Activated gamma-delta T cell treated with anti-CD3 and anti-CD28 coated beads, Interleukin-2, amount 50 U/mL, for 16 hours (primary cell): ENCODE data around the gene ZCCHC14.

ENCODE experiments used
- DNase-seq: peaks from one replicate; pipeline ENCODE4 v3.0.0-alpha.2; 2020; ENCODE audit warnings: low read depth

ZCCHC14 gene

GRCh38 chr16:87426423-87427215 is 66.2 kb downstream of the ZCCHC14 start:
- no peak for DNase-seq

GRCh38 chr16:87425941-87426340 is 66.9 kb downstream of the ZCCHC14 start:
- DNase-seq = no peak

DNA sequence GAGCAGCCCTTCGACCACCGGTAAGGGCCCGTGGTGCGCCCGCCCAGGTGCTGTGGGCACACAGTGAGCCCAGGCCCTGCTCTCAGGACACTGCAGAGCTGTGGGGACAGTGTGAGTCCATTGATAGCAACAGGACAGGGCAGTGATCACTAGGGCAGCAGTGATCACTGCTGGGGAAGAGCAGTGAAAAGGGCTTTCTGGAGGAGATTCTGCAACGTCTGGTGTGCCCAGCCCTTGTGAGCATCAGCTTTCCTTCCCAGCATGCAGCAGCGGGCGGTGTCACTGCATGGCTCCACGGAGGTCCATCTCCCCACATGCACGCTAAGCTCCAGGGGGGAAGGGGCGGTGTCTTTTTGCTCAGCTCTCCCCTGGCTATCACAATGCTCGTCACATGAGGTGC is 68.6 kb downstream of the ZCCHC14 start:
- DNase-seq = no peak

GRCh38 chr16:87423429-87423828 is 69.4 kb downstream of the ZCCHC14 start:
- no peak for DNase-seq

GRCh38 chr16:87422106-87422505 is 70.7 kb downstream of the ZCCHC14 start:
- DNase-seq = no peak

GRCh38 chr16:87421003-87421912 is 71.6 kb downstream of the ZCCHC14 start:
- no peak for DNase-seq

GRCh38 chr16:87420026-87421002 is 72.5 kb downstream of the ZCCHC14 start:
- no peak for DNase-seq

DNA sequence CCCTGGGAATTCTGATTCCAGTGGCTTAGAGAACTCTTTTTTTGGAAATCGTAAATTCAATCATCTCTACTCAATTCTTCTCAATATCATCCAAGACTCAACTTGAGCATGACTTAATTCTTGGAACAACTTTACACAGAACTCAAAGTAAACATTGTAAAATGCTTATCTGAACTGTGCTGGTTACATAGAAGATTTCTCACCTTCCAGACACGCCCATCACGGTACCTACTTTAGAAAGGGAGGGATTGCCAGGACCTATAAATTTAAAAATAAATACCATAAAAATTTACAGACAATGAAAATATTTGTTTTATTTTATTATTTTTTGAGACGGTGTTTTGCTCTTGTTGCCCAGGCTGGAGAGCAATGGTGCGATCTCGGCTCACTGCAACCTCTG is 74.2 kb downstream of the ZCCHC14 start:
- no peak for DNase-seq

DNA sequence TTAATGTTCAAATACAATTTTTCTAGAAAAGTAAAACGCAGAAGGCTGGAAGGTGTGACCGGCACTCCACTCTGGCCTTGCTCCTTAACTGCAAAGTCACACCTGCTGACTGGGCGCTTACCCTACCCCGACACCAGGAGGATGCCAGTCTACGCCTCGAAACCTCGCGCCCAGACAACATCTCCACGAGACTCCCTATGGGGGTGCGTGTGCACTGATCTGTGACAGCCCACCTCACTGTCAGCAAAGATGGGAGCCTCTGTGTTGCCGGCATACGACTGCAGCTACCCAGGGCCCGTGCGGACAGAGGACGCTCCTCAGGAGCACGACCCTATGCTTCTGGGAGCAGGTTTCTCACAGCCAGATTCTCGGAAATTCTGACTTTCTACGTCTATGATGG is 74.6 kb downstream of the ZCCHC14 start:
- no peak for DNase-seq

DNA sequence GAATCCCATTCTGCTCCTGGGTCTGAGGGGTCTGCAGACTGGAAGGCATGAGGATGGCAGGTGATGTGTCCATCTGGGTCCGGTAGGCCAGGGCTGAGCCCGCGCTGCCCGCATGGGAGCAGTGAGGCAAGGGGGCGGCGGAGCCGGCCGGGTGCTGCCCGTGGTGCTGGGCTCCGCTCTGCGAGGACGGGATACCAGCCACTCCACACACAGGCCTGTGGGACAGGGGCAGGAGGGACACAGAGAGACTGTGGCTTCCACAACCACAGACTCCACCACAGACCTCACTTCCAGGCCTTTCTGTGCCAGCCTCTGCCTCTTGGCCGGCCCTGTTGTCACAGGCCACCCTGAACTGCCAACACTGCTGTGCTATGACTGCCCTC is 75.3 kb downstream of the ZCCHC14 start:
- no peak for DNase-seq

DNA sequence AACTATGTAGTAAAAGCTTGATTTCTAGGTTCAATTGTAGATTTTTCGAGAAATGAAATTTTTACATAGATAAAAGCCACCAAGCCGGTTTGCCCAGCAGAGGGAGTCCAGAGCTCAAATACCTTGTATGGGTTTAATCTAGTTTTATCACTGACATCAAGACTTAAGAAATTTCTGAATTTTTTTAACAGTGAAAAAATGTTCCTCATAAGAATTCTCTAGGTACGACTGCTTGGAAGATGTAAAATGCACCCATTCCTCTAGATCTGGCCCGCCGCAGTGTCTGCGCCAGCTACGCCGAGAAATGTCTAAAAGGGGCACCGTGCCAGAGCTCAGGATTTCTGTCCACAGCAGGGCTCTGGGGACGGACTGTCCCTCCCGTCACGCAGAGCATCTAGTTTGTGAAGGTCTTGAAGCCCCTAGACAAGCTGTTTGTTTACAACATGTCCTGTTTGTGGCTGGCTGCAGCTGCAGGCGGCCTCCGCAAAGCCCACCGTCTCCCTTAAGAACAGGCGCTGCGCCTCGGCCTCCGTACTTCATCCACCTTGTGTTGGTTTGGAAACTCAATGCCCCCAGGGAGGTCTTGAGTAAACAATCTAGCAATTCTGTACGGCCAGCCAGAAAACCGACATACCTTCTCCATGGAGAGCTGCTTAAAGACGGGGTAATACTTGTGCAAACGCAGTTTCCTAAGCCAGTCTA is 75.8 kb downstream of the ZCCHC14 start:
- no peak for DNase-seq

GRCh38 chr16:87415441-87415840 is 77.4 kb downstream of the ZCCHC14 start:
- DNase-seq = no peak

DNA sequence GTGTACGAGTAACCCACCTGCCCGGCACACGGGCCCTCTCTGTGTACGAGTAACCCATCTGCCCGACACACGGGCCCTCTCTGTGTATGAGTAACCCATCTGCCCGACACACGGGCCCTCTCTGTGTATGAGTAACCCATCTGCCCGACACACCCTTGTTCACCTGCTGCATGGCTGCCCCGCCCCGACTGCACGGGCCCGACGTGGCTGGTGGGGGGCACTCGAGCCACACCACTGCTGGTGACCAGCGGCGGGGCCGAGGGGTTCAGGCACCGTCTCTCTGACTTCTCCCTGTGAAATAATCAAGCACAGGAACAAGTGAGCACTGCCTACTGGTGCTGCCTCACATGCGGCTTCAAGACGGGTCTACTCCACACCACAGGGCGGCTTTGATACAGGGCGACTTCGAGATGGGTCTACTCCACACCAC is 78.6 kb downstream of the ZCCHC14 start:
- DNase-seq = no peak

- no peak for DNase-seq
Measured at GRCh38 chr16:87412996-87413421, 79.8 kb downstream of the ZCCHC14 start.

- DNase-seq = no peak
Measured at GRCh38 chr16:87412371-87412995, 80.3 kb downstream of the ZCCHC14 start.

GRCh38 chr16:87411375-87412271 is 81.2 kb downstream of the ZCCHC14 start:
- no peak for DNase-seq

- no peak for DNase-seq
Measured at GRCh38 chr16:87410968-87411367, 81.9 kb downstream of the ZCCHC14 start.

DNA sequence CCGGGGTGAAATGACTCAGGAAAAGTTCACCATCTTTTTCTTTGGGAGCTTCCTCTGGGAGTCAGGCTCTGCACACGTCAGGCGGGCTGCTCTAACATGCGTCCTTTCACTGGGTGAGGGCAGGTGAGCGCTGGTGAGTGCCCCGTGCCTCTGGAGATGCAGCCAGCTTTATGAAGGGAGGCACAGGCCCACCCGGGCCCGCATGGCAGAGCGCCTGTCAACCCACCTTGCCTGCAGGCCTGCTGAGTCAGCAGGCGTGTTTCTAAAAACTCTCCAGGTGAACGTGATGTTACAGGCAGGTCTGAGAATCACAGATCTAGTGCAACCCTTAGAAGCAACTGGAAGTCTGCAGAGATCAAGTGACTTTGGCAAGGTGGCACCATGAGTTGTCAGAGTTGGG is 82.3 kb downstream of the ZCCHC14 start:
- no peak for DNase-seq

DNA sequence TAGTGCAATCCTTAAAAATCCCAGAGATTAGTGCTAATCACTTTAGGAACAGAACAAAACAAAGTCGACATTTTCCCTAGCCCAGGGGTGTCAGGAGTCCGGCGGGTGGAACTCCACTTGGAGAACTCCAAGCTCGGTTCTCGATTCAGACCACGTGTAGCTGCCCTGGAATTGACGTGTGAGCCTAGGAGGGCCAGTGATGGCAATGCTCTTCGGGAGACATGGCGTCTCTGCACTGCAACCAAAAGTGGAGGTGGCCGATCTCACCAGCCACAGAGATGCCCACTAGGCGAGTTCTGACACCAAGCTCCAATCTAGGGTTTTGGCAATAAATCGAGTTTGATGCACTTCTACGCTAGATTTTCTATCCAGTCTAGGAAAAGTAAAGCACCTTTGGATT is 83.0 kb downstream of the ZCCHC14 start:
- DNase-seq = no peak

DNA sequence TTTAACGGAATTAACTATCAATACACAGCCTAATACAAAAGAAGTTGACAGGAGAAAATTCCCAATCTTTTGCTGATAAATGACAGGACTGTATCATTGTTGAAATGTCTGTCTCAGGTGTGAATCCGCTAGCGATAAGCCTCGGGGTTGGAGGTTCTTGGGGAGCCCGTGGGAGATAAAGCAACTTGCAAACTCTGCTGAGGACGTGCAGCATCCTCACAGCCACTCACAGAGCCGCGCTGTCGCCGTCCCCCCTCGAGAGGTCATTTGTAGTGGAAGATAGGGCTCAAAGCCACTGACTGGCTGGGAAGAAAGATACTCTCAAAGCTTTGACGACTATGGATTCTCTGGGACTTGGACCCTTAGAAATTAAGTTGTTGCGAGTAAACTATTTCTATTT is 83.7 kb downstream of the ZCCHC14 start:
- DNase-seq = no peak
